ENCODE data around the gene CDK13. TPM values are rescaled to one million over a fixed set of nuclear protein-coding genes. Genes with fewer than 3 reads are reported as not detected.

The CDK13 gene
- total RNA-seq, 3 donors from 2014 or later = 70.9 to 128 (median 95.4) TPM

GRCh38 chr7:39948375-39948955 is 1.6 kb upstream of the CDK13 start:
- TF ChIP-seq POLR2A (IDR thresholded peaks at IDR 0.05) = no peak
- H3K36me3 ChIP-seq = no peaks in the 10 kb centered on the region
- no peaks in the 10 kb centered on the region for H3K27me3 ChIP-seq
- H3K4me3 ChIP-seq = peak overlapping the region; percentile 88 to 98 (median 95)
- intact Hi-C loops (cut with DNase I; ENCODE audit: low total_unique reads) = no loop called here
- peaks cover 0 to 6% of the 10 kb centered on the region in 2 donors for H3K4me1 ChIP-seq
- no peaks in the 10 kb centered on the region for H3K9me3 ChIP-seq
- peak overlapping the region; percentile 96 to 99 for H3K27ac ChIP-seq
- DNase-seq (ENCODE audit: low spot score in 2 of 2) = no peak

- TF ChIP-seq POLR2AphosphoS5 (IDR thresholded peaks at IDR 0.05) (peak; percentile 90 to 92 (median 92)), CTCF (IDR thresholded peaks at IDR 0.05) (peak in 1 of 3 donors; percentile 24), POLR2A (IDR thresholded peaks at IDR 0.05) (peak; percentile 88)
- H3K4me3 ChIP-seq = peak overlapping the region; percentile 88 to 98 (median 95)
- peak overlapping the region; percentile 96 to 99 for H3K27ac ChIP-seq
- H3K27me3 ChIP-seq = no peaks in the 10 kb centered on the region
- intact Hi-C loops (cut with DNase I; ENCODE audit: low total_unique reads) = no loop called here
- H3K9me3 ChIP-seq = no peaks in the 10 kb centered on the region
- H3K36me3 ChIP-seq = no peaks in the 10 kb centered on the region
- H3K4me1 ChIP-seq = peaks cover 0 to 10% of the 10 kb centered on the region in 2 donors
- DNase-seq (ENCODE audit: low spot score in 2 of 2) = peak; percentile 96 to 99
These were observed 814 bp upstream of the CDK13 start for GRCh38 chr7:39948956-39949928.

- H3K27ac ChIP-seq = peak overlapping the region; percentile 96 to 99
- H3K4me3 ChIP-seq = peak overlapping the region; percentile 88 to 98 (median 95)
- peak; percentile 30 to 60 for DNase-seq (ENCODE audit: low spot score in 2 of 2)
- TF ChIP-seq CTCF (IDR thresholded peaks at IDR 0.05) (no peak), POLR2A (IDR thresholded peaks at IDR 0.05) (no peak), POLR2AphosphoS5 (IDR thresholded peaks at IDR 0.05) (no peak)
- H3K4me1 ChIP-seq = peaks cover 0 to 16% of the 10 kb centered on the region in 2 donors
- intact Hi-C loops (cut with DNase I; ENCODE audit: low total_unique reads) = no loop called here
- no peaks in the 10 kb centered on the region for H3K9me3 ChIP-seq
- no peaks in the 10 kb centered on the region for H3K36me3 ChIP-seq
- no peaks in the 10 kb centered on the region for H3K27me3 ChIP-seq
These were observed 593 bp downstream of the CDK13 start for GRCh38 chr7:39950473-39951225.

- Histone ChIP-seq H3K4me1 (peaks cover 0 to 17% of the 10 kb centered on the region in 2 donors), H3K27ac (peak overlapping the region; percentile 96 to 99), H3K36me3 (no peaks in the 10 kb centered on the region), H3K4me3 (peak overlapping the region; percentile 88 to 98 (median 95)), H3K27me3 (no peaks in the 10 kb centered on the region), H3K9me3 (no peaks in the 10 kb centered on the region)
- intact Hi-C loops (cut with DNase I; ENCODE audit: low total_unique reads) = no loop called here
- DNase-seq (ENCODE audit: low spot score in 2 of 2) = peak; percentile 41 to 60
- TF ChIP-seq POLR2AphosphoS5 (IDR thresholded peaks at IDR 0.05) (peak; percentile 7 to 33 (median 7)), POLR2A (IDR thresholded peaks at IDR 0.05) (no peak), CTCF (IDR thresholded peaks at IDR 0.05) (peak in 1 of 3 donors; percentile 13)
These were observed 1.5 kb downstream of the CDK13 start for GRCh38 chr7:39951226-39952194.

Measured in breast epithelium (tissue), 4 donors.